IMR-90 (cell line): ENCODE results near the gene SH3TC1. TPM values are rescaled to one million over a fixed set of nuclear protein-coding genes. Genes with fewer than 3 reads are reported as not detected.

Source experiments
- ATAC-seq: fragments of 200-7000 bp; cut with Tn5 transposase; 2 replicates; pipeline ENCODE4 v1.9.1; 2020; ENCODE audit warnings: low read depth, mild to moderate bottlenecking, moderate library complexity
- BruUV-seq: library from RNA; stranded (reverse); fragments of 400-500 nt; replicated peaks from 2 replicates; lab custom pipeline; 2021; lab: Mats Ljungman, UMichigan
- CTCF ChIA-PET: fragments of 300-600 bp; formaldehyde crosslinking; extraction: SDS; loops from one replicate; lab custom pipeline; 2021; ENCODE audit warnings: antibody characterized with exemption; lab: Yijun Ruan, JAX
- POLR2A ChIA-PET: fragments of 300-600 bp; sonication (Branson Sonifier 250); formaldehyde crosslinking; loops from one replicate; lab custom pipeline; 2022; ENCODE audit warnings: antibody characterized with exemption; ENCODE audit not compliant: unreplicated experiment; lab: Charles Lee
- DNase-seq: peaks from one replicate; pipeline ENCODE4 v3.0.0; 2013
- H2AFZ ChIP-seq: replicated peaks from 2 replicates; pipeline ENCODE3; 2013; ENCODE audit warnings: low read length, mild to moderate bottlenecking; ENCODE audit not compliant: poor library complexity
- H2AK5ac ChIP-seq: 2 replicates; pipeline ENCODE4 v1.6.1; 2013; ENCODE audit warnings: low read depth, low read length, inconsistent platforms
- H2AK9ac ChIP-seq: replicated peaks from 2 replicates; pipeline ENCODE3; 2013; ENCODE audit warnings: mild to moderate bottlenecking, low read depth, low read length, moderate library complexity; ENCODE audit not compliant: poor library complexity
- H2BK120ac ChIP-seq: 2 replicates; pipeline ENCODE4 v1.6.1; 2013; ENCODE audit warnings: low read depth, low read length, inconsistent platforms
- H2BK15ac ChIP-seq: 3 replicates; pipeline ENCODE4 v1.6.1; 2013; ENCODE audit warnings: low read depth, low read length, inconsistent platforms
- H2BK20ac ChIP-seq: 2 replicates; pipeline ENCODE4 v1.6.1; 2013; ENCODE audit warnings: low read depth, mild to moderate bottlenecking, inconsistent platforms, low read length, moderate library complexity
- H2BK5ac ChIP-seq: 2 replicates; pipeline ENCODE4 v1.6.1; 2013; ENCODE audit warnings: mild to moderate bottlenecking, low read depth, low read length, inconsistent platforms; ENCODE audit not compliant: poor library complexity, severe bottlenecking
- H3K14ac ChIP-seq: replicated peaks from 2 replicates; pipeline ENCODE4 v1.6.1; 2013; ENCODE audit warnings: low read depth, low read length, inconsistent platforms
- H3K18ac ChIP-seq: 2 replicates; pipeline ENCODE4 v1.6.1; 2013; ENCODE audit warnings: low read depth, low read length, control low read depth
- H3K23ac ChIP-seq: 2 replicates; pipeline ENCODE4 v1.6.1; 2013; ENCODE audit warnings: low read depth, low read length, inconsistent platforms
- H3K27ac ChIP-seq: 2 replicates; pipeline ENCODE4 v1.5.1; 2013; ENCODE audit warnings: mild to moderate bottlenecking, control low read depth, low read length; ENCODE audit not compliant: insufficient read depth
- H3K27me3 ChIP-seq: 2 replicates; pipeline ENCODE4 v1.6.1; 2013; ENCODE audit warnings: low read length; ENCODE audit not compliant: control insufficient read depth, insufficient read depth
- H3K36me3 ChIP-seq: 2 replicates; pipeline ENCODE4 v1.6.1; 2013; ENCODE audit warnings: low read length, mixed read lengths; ENCODE audit not compliant: control insufficient read depth, insufficient read depth
- H3K4ac ChIP-seq: 2 replicates; pipeline ENCODE4 v1.6.1; 2013; ENCODE audit warnings: low read depth, low read length, inconsistent platforms
- H3K4me1 ChIP-seq: 2 replicates; pipeline ENCODE4 v1.6.1; 2013; ENCODE audit warnings: low read length, mixed read lengths; ENCODE audit not compliant: control insufficient read depth, insufficient read depth
- H3K4me2 ChIP-seq: 2 replicates; pipeline ENCODE4 v1.6.1; 2013; ENCODE audit warnings: low read depth, mild to moderate bottlenecking, control low read depth, low read length, moderate library complexity
- H3K4me3 ChIP-seq: 2 replicates; pipeline ENCODE4 v1.5.1; 2013; ENCODE audit warnings: low read depth, mild to moderate bottlenecking, control low read depth, low read length, moderate library complexity; ENCODE audit not compliant: insufficient read depth
- H3K56ac ChIP-seq: 2 replicates; pipeline ENCODE4 v1.6.1; 2013; ENCODE audit warnings: low read length, inconsistent platforms; ENCODE audit not compliant: insufficient read depth; ENCODE audit errors: extremely low read depth
- H3K79me1 ChIP-seq, 2 experiments: 2 replicates each; pipeline ENCODE4 v1.6.1; 2013; ENCODE audit warnings: low read length in 2 of 2, inconsistent platforms in 1 of 2, low read depth in 1 of 2
- H3K9ac ChIP-seq: 2 replicates; pipeline ENCODE4 v1.6.1; 2013; ENCODE audit warnings: low read depth, low read length, control low read depth
- H3K9me1 ChIP-seq: 2 replicates; pipeline ENCODE4 v1.6.1; 2013; ENCODE audit warnings: low read length, inconsistent platforms; ENCODE audit not compliant: insufficient read depth
- H3K9me3 ChIP-seq: 2 replicates; pipeline ENCODE4 v1.6.1; 2013; ENCODE audit warnings: low read length; ENCODE audit not compliant: control insufficient read depth, insufficient read depth
- H4K20me1 ChIP-seq: 2 replicates; pipeline ENCODE4 v1.6.1; 2013; ENCODE audit warnings: low read length, inconsistent platforms; ENCODE audit not compliant: insufficient read depth
- H4K5ac ChIP-seq: 2 replicates; pipeline ENCODE4 v1.6.1; 2013; ENCODE audit warnings: mild to moderate bottlenecking, low read depth, low read length, control low read depth
- H4K8ac ChIP-seq, 2 experiments: 2 replicates each; pipeline ENCODE4 v1.6.1; 2013; ENCODE audit warnings: low read depth in 2 of 2, low read length in 2 of 2, control low read depth in 1 of 2, inconsistent platforms in 1 of 2
- H4K91ac ChIP-seq: 2 replicates; pipeline ENCODE4 v1.6.1; 2013; ENCODE audit warnings: low read depth, low read length, inconsistent platforms; ENCODE audit not compliant: insufficient read depth
- CHD1 ChIP-seq: IDR thresholded peaks from 2 replicates; pipeline ENCODE4 v1.6.1; 2012; ENCODE audit warnings: low read depth, low read length, improper control_type of control experiment
- MAFK ChIP-seq: IDR thresholded peaks from 2 replicates; pipeline ENCODE4 v1.6.1; 2012; ENCODE audit warnings: low read depth, low read length, improper control_type of control experiment
- NFE2L2 ChIP-seq: fragments of 150-350 bp; IDR thresholded peaks from 2 replicates; pipeline ENCODE4 v1.6.1; 2016; ENCODE audit warnings: low read depth, mild to moderate bottlenecking, low read length
- POLR2A ChIP-seq: IDR thresholded peaks from 2 replicates; pipeline ENCODE4 v1.6.1; 2012; ENCODE audit warnings: mild to moderate bottlenecking, low read depth, low read length
- RAD21 ChIP-seq: IDR thresholded peaks from 2 replicates; pipeline ENCODE4 v1.6.1; 2012; ENCODE audit warnings: low read length, improper control_type of control experiment
- RCOR1 ChIP-seq: IDR thresholded peaks from 2 replicates; pipeline ENCODE4 v1.6.1; 2012; ENCODE audit warnings: mild to moderate bottlenecking, low read length, improper control_type of control experiment; ENCODE audit not compliant: insufficient replicate concordance
- RFX5 ChIP-seq: IDR thresholded peaks from 2 replicates; pipeline ENCODE4 v1.8.0; 2012; ENCODE audit warnings: low read depth, mild to moderate bottlenecking, low read length, moderate library complexity
- SMC3 ChIP-seq: fragments of 150-350 bp; IDR thresholded peaks from 2 replicates; pipeline ENCODE4 v1.6.1; 2016; ENCODE audit warnings: low read depth, mild to moderate bottlenecking, antibody characterized with exemption, low read length, moderate library complexity
- WGBS, 2 experiments: methylation state at CpG; one replicate each; pipeline versions ENCODE4 v1.1.5 to v1.1.7; 2013; ENCODE audit warnings: missing lambda C conversion rate in 2 of 2; ENCODE audit not compliant: insufficient read length in 1 of 2; ENCODE audit errors: extremely low coverage in 2 of 2; 5-methylcytosine and 5-hydroxymethylcytosine counted together
- dilution Hi-C: fragments of 300-500 bp; cut with HindIII; formaldehyde crosslinking; loops from one replicate; pipeline ENCODE4 v1.14.3; 2018; ENCODE audit warnings: low sequenced_read_pairs; ENCODE audit not compliant: unreplicated experiment
- in situ Hi-C: fragments of 300-500 bp; cut with MboI; formaldehyde crosslinking; loops from 3 replicates; pipeline ENCODE4 v1.14.3; 2019; ENCODE audit warnings: low sequenced_read_pairs, inconsistent platforms, mixed read lengths
- intact Hi-C: fragments of 100-400 bp; cut with micrococcal nuclease; formaldehyde crosslinking; loops from 2 replicates; pipeline ENCODE4 v1.10.0; 2022
- polyA plus RNA-seq, 3 experiments: library from polyadenylated mRNA; depleted of rRNA; stranded (reverse); fragments of >200 nt; gene quantifications; 2 replicates each; pipeline ENCODE4 v1.2.3, GENCODE V29; 2012; ENCODE audit warnings: low replicate concordance in 1 of 3
- total RNA-seq: library from RNA; depleted of rRNA; stranded (reverse); fragments of >200 nt; gene quantifications from 2 replicates; pipeline ENCODE4 v1.2.3, GENCODE V29; 2012
- TF ChIP-seq, protein P1 (sequence below): fragments of 150-350 bp; IDR thresholded peaks from 2 replicates; pipeline ENCODE4 v1.6.1; 2016; ENCODE audit warnings: low read depth, mild to moderate bottlenecking, low read length, moderate library complexity, borderline replicate concordance
- TF ChIP-seq, protein P2 (sequence below): conservative IDR thresholded peaks from 2 replicates; pipeline ENCODE4 v1.5.1; 2012; ENCODE audit warnings: mild to moderate bottlenecking, low read depth, low read length, improper control_type of control experiment

The SH3TC1 gene
- total and polyA plus RNA-seq, 2 of the 4 experiments (the other 2 are of a cell fraction), result 1.6 to 2.2 TPM

DNA sequence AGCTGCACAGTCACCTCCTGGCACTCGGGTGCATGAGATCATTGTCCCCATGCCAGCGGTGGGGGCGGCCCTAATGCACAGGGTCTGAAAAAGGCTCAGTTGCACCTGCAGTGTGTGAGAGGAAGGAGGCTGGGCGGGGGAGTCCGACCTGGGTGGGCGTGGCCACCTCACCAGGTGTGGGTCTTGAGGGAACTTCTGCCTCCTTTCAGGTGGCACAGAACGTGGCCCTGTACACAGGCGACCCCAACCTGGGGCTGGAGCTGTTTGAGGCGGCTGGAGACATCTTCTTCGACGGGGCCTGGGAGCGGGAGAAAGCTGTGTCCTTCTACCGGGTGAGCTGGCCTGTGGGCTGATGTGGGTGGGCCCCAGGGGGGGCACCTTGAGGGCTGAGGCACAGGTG lies 36.1 kb downstream of the SH3TC1 start:
- no TSS peak for BruUV-seq
- 94% methylated on average over 6 of the region's 13 CpGs; no CpG with 5 or more reads in 1 of the 2 experiments for WGBS, 2 experiments
- Histone ChIP-seq H2BK15ac (no peak overlapping the region), H3K36me3 (no peaks in the 10 kb centered on the region), H4K8ac (no peak overlapping the region), H3K9me1 (0 out of 2 replicates have a peak, but pooled peaks cover 3% of the 10 kb centered on the region), H3K18ac (no peak overlapping the region), H2AFZ (no peak overlapping the region), H3K4me1 (no peaks in the 10 kb centered on the region), H3K4me2 (no peak overlapping the region), H2AK5ac (no peak overlapping the region), H3K4me3 (no peak overlapping the region), H3K4ac (no peak overlapping the region), H2BK5ac (no peak overlapping the region), H2BK120ac (no peak overlapping the region), H4K20me1 (no peaks in the 10 kb centered on the region; the same call in 1 of the 2 replicates), H3K9me3 (no peaks in the 10 kb centered on the region), H3K9ac (no peak overlapping the region), H3K56ac (no peak overlapping the region), H3K23ac (no peak overlapping the region), H2AK9ac (no peak overlapping the region), H3K14ac (no peak overlapping the region), H4K5ac (no peak overlapping the region), H3K27me3 (no peaks in the 10 kb centered on the region), H3K79me1 (no peaks in the 10 kb centered on the region), H2BK20ac (no peak overlapping the region), H3K27ac (no peak overlapping the region), H4K91ac (no peak overlapping the region)
- in situ Hi-C loops (no loop called here), intact Hi-C loops (no loop called here), dilution Hi-C loops (no loop called here)
- no peak for TF ChIP-seq SMC3
- no peak for TF ChIP-seq RAD21
- TF ChIP-seq CHD1, result no peak
- TF ChIP-seq RFX5, result no peak
- TF ChIP-seq, protein P1, sequence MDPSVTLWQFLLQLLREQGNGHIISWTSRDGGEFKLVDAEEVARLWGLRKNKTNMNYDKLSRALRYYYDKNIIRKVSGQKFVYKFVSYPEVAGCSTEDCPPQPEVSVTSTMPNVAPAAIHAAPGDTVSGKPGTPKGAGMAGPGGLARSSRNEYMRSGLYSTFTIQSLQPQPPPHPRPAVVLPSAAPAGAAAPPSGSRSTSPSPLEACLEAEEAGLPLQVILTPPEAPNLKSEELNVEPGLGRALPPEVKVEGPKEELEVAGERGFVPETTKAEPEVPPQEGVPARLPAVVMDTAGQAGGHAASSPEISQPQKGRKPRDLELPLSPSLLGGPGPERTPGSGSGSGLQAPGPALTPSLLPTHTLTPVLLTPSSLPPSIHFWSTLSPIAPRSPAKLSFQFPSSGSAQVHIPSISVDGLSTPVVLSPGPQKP, result no peak
- no peak for TF ChIP-seq NFE2L2
- no peak for TF ChIP-seq RCOR1
- TF ChIP-seq POLR2A, result no peak
- TF ChIP-seq MAFK, result no peak
- TF ChIP-seq, protein P2, sequence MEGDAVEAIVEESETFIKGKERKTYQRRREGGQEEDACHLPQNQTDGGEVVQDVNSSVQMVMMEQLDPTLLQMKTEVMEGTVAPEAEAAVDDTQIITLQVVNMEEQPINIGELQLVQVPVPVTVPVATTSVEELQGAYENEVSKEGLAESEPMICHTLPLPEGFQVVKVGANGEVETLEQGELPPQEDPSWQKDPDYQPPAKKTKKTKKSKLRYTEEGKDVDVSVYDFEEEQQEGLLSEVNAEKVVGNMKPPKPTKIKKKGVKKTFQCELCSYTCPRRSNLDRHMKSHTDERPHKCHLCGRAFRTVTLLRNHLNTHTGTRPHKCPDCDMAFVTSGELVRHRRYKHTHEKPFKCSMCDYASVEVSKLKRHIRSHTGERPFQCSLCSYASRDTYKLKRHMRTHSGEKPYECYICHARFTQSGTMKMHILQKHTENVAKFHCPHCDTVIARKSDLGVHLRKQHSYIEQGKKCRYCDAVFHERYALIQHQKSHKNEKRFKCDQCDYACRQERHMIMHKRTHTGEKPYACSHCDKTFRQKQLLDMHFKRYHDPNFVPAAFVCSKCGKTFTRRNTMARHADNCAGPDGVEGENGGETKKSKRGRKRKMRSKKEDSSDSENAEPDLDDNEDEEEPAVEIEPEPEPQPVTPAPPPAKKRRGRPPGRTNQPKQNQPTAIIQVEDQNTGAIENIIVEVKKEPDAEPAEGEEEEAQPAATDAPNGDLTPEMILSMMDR, result no peak
- CTCF ChIA-PET, result interaction anchor here (1.4 kb wide), 1 partner anchor 58 kb away, joined by 5 read pairs; no protein-coding TSS in a partner anchor
- ATAC-seq (no peak), DNase-seq (no peak)
- POLR2A ChIA-PET, result no interaction called here
